A549 (cell line): ENCODE measurements around the gene NAT8L.

ENCODE experiments used
- CTCF ChIP-seq: fragments of >200 bp; sonication (Bioruptor Twin); formaldehyde crosslinking; IDR thresholded peaks from 3 replicates; pipeline ENCODE4 v1.5.1; 2016
- GATA3 ChIP-seq: IDR thresholded peaks from 2 replicates; pipeline ENCODE4 v1.6.1; 2012; ENCODE audit warnings: borderline replicate concordance

GRCh38 chr4:2082627-2083026, 23.5 kb downstream of the NAT8L start:
- TF ChIP-seq GATA3 = no peak
- TF ChIP-seq CTCF = no peak
